Ovary (tissue), 3 donors: Measurements from ENCODE around the gene XPNPEP1.

Experiments
- POLR2A ChIP-seq: fragments of 450-650 bp; IDR thresholded peaks from one replicate; pipeline ENCODE4 v1.6.1; 2017; ENCODE audit warnings: antibody characterized with exemption, mild to moderate bottlenecking, moderate library complexity
- TF ChIP-seq, protein P1 (sequence below), 3 donors: fragments of 450-650 bp in 2 of 3; fragments of 200-600 bp in 1 of 3; IDR thresholded peaks; one replicate each; pipeline versions ENCODE4 v1.5.1 to v1.8.0; 2016 to 2022; ENCODE audit warnings: antibody characterized with exemption in 3 of 3, mild to moderate bottlenecking in 1 of 3
- donor health status: DM: no; HTN: no; CAD: no.

DNA sequence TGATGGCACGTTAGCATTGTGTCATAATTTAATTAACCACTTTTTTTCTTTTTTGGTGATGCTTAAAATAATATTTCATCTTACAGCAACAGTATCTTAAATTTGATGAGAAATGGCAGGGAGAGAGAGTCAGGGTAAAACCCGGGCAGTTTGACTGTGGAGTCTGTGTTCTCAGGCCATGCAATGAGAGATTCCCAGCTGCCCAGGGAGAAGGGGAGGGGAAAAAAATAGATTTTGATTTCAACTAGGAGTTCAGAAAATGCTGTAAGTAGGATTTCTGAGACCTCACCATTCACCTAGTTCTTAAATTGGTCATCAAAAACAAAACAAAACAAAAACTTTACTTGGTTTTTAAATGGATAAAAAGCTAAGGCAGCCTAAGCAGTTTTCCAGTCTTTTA lies 37.4 kb upstream of the XPNPEP1 start:
- TF ChIP-seq, protein P1, sequence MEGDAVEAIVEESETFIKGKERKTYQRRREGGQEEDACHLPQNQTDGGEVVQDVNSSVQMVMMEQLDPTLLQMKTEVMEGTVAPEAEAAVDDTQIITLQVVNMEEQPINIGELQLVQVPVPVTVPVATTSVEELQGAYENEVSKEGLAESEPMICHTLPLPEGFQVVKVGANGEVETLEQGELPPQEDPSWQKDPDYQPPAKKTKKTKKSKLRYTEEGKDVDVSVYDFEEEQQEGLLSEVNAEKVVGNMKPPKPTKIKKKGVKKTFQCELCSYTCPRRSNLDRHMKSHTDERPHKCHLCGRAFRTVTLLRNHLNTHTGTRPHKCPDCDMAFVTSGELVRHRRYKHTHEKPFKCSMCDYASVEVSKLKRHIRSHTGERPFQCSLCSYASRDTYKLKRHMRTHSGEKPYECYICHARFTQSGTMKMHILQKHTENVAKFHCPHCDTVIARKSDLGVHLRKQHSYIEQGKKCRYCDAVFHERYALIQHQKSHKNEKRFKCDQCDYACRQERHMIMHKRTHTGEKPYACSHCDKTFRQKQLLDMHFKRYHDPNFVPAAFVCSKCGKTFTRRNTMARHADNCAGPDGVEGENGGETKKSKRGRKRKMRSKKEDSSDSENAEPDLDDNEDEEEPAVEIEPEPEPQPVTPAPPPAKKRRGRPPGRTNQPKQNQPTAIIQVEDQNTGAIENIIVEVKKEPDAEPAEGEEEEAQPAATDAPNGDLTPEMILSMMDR (IDR thresholded peaks at IDR 0.05), result no peak
- no peak for TF ChIP-seq POLR2A
